GM21423 (cell line): ENCODE measurements around the gene MOB3B.

Source experiments
- ATAC-seq: cut with Tn5 transposase; IDR thresholded peaks from one replicate; pipeline ENCODE4 v1.9.1; 2021; ENCODE audit warnings: mild to moderate bottlenecking, moderate library complexity; ENCODE audit not compliant: unreplicated experiment

The MOB3B gene

GRCh38 chr9:27542508-27542907 lies 12.9 kb upstream of the MOB3B start:
- ATAC-seq = no peak

DNA sequence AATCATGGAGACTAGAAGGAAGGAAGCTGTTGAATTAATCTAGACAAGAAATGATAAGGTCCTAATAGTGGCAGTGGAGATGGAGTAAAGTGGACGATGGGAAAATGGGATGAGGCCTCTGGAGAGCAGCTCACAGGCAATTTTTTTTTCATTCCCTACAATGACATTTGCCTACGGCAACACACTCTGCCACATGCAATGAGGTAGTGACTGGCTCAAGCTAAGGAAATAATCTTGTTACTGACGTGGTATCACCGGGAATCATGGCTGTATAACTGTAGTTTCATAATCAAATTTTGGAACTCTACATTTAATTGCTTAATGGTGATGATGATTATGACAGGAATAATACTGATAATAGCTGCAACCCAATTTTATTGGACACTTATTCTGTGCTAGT lies 12.1 kb upstream of the MOB3B start:
- no peak for ATAC-seq

DNA sequence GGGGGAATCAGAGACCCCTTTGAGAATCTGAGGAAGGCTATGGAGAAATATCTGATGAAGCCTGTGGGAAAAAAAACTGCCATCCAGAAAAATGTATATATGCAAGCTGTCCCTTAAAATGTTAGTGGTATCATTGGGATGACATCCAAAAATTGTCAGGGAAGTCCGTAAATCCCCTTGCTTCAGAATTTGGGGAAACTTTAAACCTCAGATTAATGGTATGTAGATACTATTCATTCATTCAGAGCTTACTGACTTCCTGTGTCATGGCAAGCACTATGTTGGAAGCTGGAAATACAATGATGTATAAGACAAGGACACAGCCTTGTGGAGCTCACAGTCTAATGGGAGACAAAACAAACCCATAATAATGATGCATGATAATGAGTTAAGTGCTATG lies 10.9 kb upstream of the MOB3B start:
- ATAC-seq = no peak

- no peak for ATAC-seq
Observed at GRCh38 chr9:27539479-27540441, 10.1 kb upstream of the MOB3B start.

DNA sequence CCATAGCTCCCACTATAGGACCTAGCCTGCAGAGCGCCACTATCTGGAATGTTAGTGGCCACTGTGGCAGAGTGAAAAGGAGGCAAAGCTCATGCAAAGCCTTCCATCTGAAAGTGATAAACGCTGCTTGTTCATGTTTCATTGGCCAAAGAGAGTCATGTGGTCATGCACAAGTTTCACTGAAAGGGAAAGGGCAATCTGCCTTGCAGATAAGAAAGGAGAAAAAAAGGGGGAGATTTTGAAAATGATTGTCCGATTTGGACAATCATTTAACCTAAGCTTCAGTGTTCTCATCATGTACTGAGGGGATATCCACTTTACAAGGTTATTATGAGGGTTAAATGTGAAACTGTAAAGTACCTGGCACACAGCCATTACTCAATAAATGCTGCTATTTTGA lies 9.0 kb upstream of the MOB3B start:
- no peak for ATAC-seq

GRCh38 chr9:27537756-27538155 lies 8.1 kb upstream of the MOB3B start:
- ATAC-seq = no peak

DNA sequence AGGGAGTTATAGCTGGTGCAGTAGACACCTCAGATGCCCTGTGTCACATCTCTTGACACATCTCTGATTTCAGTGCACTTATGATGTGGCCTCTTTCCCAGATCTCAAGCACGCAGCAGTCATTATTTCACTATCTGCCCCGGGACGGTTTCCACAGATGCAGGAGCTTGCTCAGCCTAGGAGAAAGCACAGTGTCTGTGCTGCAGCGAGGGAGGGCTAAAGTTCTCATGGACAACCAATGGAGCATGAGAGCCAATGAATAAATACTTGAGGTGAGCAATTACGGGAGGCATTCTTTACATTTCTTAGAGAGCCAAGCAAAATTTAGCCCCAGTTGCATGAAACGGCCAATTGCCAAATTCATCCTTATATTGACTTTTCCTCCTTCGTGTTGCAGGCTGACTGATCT lies 7.4 kb upstream of the MOB3B start:
- ATAC-seq = no peak

GRCh38 chr9:27536168-27536567 lies 6.6 kb upstream of the MOB3B start:
- ATAC-seq = no peak

DNA sequence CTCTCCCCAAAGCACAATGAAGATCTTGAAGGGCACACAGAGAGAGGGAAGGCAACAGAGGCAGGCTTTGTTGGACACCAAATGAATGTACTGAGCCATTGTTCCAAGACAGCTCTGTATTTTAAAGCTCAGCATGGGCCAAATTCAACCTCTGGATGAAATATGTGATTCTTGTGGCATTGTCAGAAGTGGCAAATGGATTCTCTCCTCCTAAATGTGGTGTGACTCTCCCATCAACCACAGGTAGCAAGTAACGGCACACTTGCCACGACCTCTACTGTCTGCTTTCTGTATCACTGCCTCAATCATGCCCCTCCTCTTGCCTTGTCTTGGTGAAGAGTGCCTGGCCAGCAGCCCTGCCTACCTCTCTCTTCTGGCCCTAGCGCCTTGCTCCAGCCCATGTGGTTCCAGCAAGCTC lies 6.1 kb upstream of the MOB3B start:
- ATAC-seq = peak; percentile 49

- no peak for ATAC-seq
Observed at GRCh38 chr9:27534658-27535209, 5.1 kb upstream of the MOB3B start.

GRCh38 chr9:27534131-27534530 lies 4.5 kb upstream of the MOB3B start:
- no peak for ATAC-seq

GRCh38 chr9:27533311-27533710 lies 3.7 kb upstream of the MOB3B start:
- ATAC-seq = no peak

GRCh38 chr9:27532046-27532445 lies 2.4 kb upstream of the MOB3B start:
- no peak for ATAC-seq

- ATAC-seq = no peak
Observed at GRCh38 chr9:27530915-27531755, 1.5 kb upstream of the MOB3B start.

- ATAC-seq = peak; percentile 52
Observed at GRCh38 chr9:27528886-27529315, 713 bp downstream of the MOB3B start.

DNA sequence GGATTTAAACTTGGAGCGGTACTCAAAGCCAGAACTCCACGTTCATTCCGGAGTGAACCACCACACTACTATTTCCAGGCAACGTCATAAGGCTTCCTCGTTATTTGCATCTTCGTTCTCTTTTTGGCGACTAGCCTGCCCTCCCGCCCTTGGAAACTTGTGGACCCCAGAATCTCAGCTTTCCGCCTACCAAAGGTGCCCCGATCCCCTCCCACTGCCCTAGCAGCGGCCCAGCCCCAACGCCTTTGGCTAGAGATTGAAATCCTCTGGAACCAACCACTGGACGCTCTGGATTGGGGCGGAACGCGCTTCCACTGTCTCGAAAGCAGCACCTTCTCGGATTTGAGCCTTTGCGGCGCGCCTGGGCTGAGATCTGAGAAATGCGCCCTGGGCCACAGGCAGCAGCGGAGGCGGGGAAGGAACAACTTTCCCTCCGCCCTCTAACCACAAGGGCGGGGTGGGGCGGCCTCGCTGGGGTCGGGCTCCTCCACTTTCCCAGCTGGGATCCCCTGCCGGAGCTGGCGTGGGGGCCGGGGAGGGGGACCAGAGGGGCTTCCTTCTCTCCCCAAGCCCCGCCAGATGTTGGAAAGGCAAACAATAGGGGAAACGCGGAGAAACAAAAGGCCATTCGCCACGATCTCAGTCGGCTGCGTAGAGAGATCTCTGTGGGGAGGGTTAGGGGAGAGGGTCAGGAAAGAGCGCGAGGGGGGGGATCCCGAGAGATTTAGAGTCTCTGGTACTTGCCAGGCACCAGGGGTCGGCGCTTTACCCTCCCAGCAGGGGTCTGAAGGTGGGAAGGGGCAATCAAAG lies 1.3 kb downstream of the MOB3B start:
- peak; percentile 54 for ATAC-seq

- ATAC-seq = no peak
Observed at GRCh38 chr9:27527702-27528075, 1.9 kb downstream of the MOB3B start.

DNA sequence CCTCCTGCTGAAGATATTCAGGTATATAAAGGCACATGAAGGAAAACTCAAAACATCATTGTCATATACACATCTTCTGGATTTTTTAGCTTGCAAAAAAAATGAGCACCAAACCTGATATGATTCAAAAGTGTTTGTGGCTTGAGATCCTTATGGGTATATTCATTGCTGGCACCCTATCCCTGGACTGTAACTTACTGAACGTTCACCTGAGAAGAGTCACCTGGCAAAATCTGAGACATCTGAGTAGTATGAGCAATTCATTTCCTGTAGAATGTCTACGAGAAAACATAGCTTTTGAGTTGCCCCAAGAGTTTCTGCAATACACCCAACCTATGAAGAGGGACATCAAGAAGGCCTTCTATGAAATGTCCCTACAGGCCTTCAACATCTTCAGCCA lies 5.4 kb downstream of the MOB3B start, which contains the start of gene IFNK:
Gene IFNK (plus strand): TSS at position 55 of the 400 bp plus-strand sequence. CDS start 47 bp downstream, at position 102.
- ATAC-seq = no peak

DNA sequence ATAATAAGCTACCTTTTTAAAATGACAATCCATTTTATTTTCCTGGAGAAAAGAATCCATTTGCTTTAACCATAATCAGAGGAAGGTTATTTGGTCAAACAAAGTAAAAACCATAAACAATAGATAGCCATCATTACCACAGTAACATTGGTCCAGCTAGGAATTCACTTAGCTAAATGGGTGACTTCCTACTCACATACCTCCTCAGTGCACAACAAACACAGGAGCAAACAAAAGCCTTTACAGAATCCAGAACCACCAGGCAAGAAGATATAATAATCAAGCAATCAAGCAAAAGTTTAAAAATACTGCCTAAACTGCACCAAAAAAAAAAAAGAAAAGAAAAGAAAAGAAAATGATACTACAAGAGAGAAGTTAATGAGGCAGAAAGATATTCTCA lies 6.5 kb downstream of the MOB3B start:
- no peak for ATAC-seq

- ATAC-seq = no peak
Observed at GRCh38 chr9:27520986-27521385, 8.6 kb downstream of the MOB3B start.
